Astrocyte (in vitro differentiated cells and primary cell): ENCODE measurements around the gene PAOX. TPM values are rescaled to one million over a fixed set of nuclear protein-coding genes. Genes with fewer than 3 reads are reported as not detected.
A peak's percentile ranks its signal among the peaks of the same experiment; 100 is the strongest.

Experiments used
- DNase-seq: peaks from one replicate; pipeline ENCODE4 v3.0.0-alpha.2; 2010; ENCODE audit warnings: low read depth
- FAIRE-seq: peaks from 2 replicates; lab custom pipeline; 2011; peaks lifted over from hg19 to GRCh38; lab: Jason Lieb, UNC
- H2AFZ ChIP-seq: 2 replicates; pipeline ENCODE4 v1.6.0; 2012; ENCODE audit warnings: low read depth, low read length, inconsistent platforms
- H3K27ac ChIP-seq: 2 replicates; pipeline ENCODE4 v1.5.1; 2011; ENCODE audit warnings: low read depth, low read length, inconsistent platforms
- H3K27me3 ChIP-seq: 2 replicates; pipeline ENCODE4 v1.6.0; 2011; ENCODE audit warnings: low read length, inconsistent platforms; ENCODE audit not compliant: insufficient read depth
- H3K36me3 ChIP-seq: 2 replicates; pipeline ENCODE4 v1.5.1; 2011; ENCODE audit warnings: low read length, inconsistent platforms; ENCODE audit not compliant: insufficient read depth
- H3K4me1 ChIP-seq: 2 replicates; pipeline ENCODE4 v1.5.1; 2011; ENCODE audit warnings: low read length, inconsistent platforms; ENCODE audit not compliant: insufficient read depth
- H3K4me2 ChIP-seq: 2 replicates; pipeline ENCODE4 v1.6.0; 2012; ENCODE audit warnings: low read length, inconsistent platforms
- H3K4me3 ChIP-seq: 2 replicates; pipeline ENCODE4 v1.5.1; 2011; ENCODE audit warnings: low read depth, mild to moderate bottlenecking, low read length, inconsistent platforms; ENCODE audit not compliant: insufficient read depth
- H3K79me2 ChIP-seq: 2 replicates; pipeline ENCODE4 v1.6.0; 2012; ENCODE audit warnings: mild to moderate bottlenecking, low read length, inconsistent platforms; ENCODE audit not compliant: insufficient read depth
- H3K9ac ChIP-seq: 2 replicates; pipeline ENCODE4 v1.6.0; 2012; ENCODE audit warnings: mild to moderate bottlenecking, low read length, inconsistent platforms
- H3K9me3 ChIP-seq: 2 replicates; pipeline ENCODE4 v1.5.1; 2012; ENCODE audit warnings: low read depth, mild to moderate bottlenecking, low read length, inconsistent platforms; ENCODE audit not compliant: insufficient read depth
- H4K20me1 ChIP-seq: 2 replicates; pipeline ENCODE4 v1.6.0; 2012; ENCODE audit warnings: low read length, inconsistent platforms; ENCODE audit not compliant: insufficient read depth
- H3K27ac Mint-ChIP-seq: one replicate; pipeline ENCODE4 v1.8.0; 2021; ENCODE audit warnings: mild to moderate bottlenecking, mixed read lengths; ENCODE audit not compliant: unreplicated experiment
- H3K27me3 Mint-ChIP-seq: one replicate; pipeline ENCODE4 v1.8.0; 2021; ENCODE audit warnings: low read depth, mixed read lengths; ENCODE audit not compliant: unreplicated experiment
- H3K36me3 Mint-ChIP-seq: one replicate; pipeline ENCODE4 v1.8.0; 2021; ENCODE audit warnings: low read depth, mixed read lengths; ENCODE audit not compliant: unreplicated experiment
- H3K4me1 Mint-ChIP-seq: one replicate; pipeline ENCODE4 v1.8.0; 2021; ENCODE audit warnings: low read depth, mixed read lengths; ENCODE audit not compliant: unreplicated experiment
- H3K4me3 Mint-ChIP-seq: one replicate; pipeline ENCODE4 v1.8.0; 2021; ENCODE audit warnings: mild to moderate bottlenecking, moderate library complexity, mixed read lengths; ENCODE audit not compliant: unreplicated experiment
- H3K9me3 Mint-ChIP-seq: one replicate; pipeline ENCODE4 v1.8.0; 2021; ENCODE audit warnings: mild to moderate bottlenecking, mixed read lengths; ENCODE audit not compliant: unreplicated experiment
- EZH2 ChIP-seq: IDR thresholded peaks from 2 replicates; pipeline ENCODE4 v1.6.1; 2012; ENCODE audit warnings: mild to moderate bottlenecking, low read length, inconsistent platforms; ENCODE audit not compliant: insufficient read depth
- total RNA-seq: library from RNA; stranded (reverse); gene quantifications from 2 replicates; pipeline ENCODE4 v1.2.1, GENCODE V29; 2021
- TF ChIP-seq, protein P1 (sequence below): IDR thresholded peaks from 2 replicates; pipeline ENCODE4 v1.5.1; 2011; ENCODE audit warnings: low read depth, mild to moderate bottlenecking, inconsistent platforms, low read length, moderate library complexity; ENCODE audit not compliant: insufficient read depth

The PAOX gene
- total RNA-seq, 1 donor from 2014 or later: 7.9 TPM

DNA sequence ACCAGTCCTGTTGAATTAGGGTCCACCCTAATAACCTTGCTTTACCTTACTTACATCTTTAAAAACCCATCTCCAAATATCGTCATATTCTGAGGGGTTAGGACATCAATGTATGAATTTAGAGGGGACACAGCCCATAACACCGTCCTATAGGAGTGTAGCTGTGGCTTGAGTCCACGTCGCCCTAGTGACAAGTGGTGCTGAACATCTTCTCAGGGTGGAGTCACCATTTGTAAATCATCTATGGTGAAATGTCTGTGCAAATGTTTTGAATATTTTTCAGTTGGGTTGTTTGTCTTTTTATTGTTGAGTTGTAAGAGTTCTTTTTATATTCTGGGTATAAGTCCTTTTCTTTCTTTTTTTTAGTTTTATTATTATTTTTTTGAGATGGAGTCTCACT lies 37.1 kb upstream of the PAOX start:
- Histone ChIP-seq H3K4me2 (no peak overlapping the region), H3K27ac (no peak overlapping the region), H2AFZ (no peak overlapping the region), H3K27me3 (peaks cover 12% of the 10 kb centered on the region), H4K20me1 (no peaks in the 10 kb centered on the region), H3K9me3 (no peaks in the 10 kb centered on the region), H3K4me1 (no peaks in the 10 kb centered on the region), H3K79me2 (no peaks in the 10 kb centered on the region), H3K4me3 (no peak overlapping the region), H3K9ac (no peak overlapping the region), H3K36me3 (no peaks in the 10 kb centered on the region)
- peaks cover 2% of the 10 kb centered on the region for H3K9me3 Mint-ChIP-seq
- peak overlapping the region; percentile 13 for H3K27ac Mint-ChIP-seq
- TF ChIP-seq, protein P1, sequence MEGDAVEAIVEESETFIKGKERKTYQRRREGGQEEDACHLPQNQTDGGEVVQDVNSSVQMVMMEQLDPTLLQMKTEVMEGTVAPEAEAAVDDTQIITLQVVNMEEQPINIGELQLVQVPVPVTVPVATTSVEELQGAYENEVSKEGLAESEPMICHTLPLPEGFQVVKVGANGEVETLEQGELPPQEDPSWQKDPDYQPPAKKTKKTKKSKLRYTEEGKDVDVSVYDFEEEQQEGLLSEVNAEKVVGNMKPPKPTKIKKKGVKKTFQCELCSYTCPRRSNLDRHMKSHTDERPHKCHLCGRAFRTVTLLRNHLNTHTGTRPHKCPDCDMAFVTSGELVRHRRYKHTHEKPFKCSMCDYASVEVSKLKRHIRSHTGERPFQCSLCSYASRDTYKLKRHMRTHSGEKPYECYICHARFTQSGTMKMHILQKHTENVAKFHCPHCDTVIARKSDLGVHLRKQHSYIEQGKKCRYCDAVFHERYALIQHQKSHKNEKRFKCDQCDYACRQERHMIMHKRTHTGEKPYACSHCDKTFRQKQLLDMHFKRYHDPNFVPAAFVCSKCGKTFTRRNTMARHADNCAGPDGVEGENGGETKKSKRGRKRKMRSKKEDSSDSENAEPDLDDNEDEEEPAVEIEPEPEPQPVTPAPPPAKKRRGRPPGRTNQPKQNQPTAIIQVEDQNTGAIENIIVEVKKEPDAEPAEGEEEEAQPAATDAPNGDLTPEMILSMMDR: no peak
- TF ChIP-seq EZH2: no peak
- no peak overlapping the region for H3K4me3 Mint-ChIP-seq
- DNase-seq: no peak
- peaks cover 2% of the 10 kb centered on the region for H3K36me3 Mint-ChIP-seq
- peaks cover 8% of the 10 kb centered on the region for H3K4me1 Mint-ChIP-seq
- FAIRE-seq: no peak
- peaks cover 10% of the 10 kb centered on the region for H3K27me3 Mint-ChIP-seq

DNA sequence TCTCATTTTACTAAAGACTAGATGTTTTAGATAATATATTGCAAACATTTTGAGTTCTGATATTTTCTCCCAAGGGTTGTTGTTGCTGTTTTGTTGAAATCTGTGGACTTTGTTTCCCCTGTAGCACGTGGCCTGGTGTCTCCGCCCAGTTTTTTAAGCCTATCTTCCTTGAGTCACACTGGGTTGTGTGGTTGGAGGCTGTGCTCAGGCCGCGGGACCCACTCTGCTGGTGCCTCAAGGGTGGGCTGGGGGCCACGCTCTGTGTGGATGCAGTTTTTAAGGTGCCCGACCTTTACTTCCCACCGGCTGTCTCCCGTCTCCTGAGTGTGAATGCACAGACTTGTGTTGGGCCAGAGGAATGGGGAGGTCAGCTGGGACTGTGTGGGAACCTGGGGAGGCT lies 36.1 kb upstream of the PAOX start:
- Mint-ChIP-seq H3K9me3 (peaks cover 2% of the 10 kb centered on the region), H3K27me3 (peaks cover 10% of the 10 kb centered on the region), H3K36me3 (peaks cover 2% of the 10 kb centered on the region), H3K4me1 (peaks cover 8% of the 10 kb centered on the region), H3K4me3 (no peak overlapping the region), H3K27ac (no peak overlapping the region)
- no peaks in the 10 kb centered on the region for H3K79me2 ChIP-seq
- no peaks in the 10 kb centered on the region for H4K20me1 ChIP-seq
- no peak for DNase-seq
- peaks cover 5% of the 10 kb centered on the region for H3K27me3 ChIP-seq
- no peaks in the 10 kb centered on the region for H3K36me3 ChIP-seq
- H3K27ac ChIP-seq: no peak overlapping the region
- no peaks in the 10 kb centered on the region for H3K9me3 ChIP-seq
- no peak overlapping the region for H2AFZ ChIP-seq
- H3K9ac ChIP-seq: no peak overlapping the region
- no peak for FAIRE-seq
- H3K4me2 ChIP-seq: no peak overlapping the region
- no peaks in the 10 kb centered on the region for H3K4me1 ChIP-seq
- H3K4me3 ChIP-seq: no peak overlapping the region
- TF ChIP-seq, protein P1: no peak
- no peak for TF ChIP-seq EZH2

DNA sequence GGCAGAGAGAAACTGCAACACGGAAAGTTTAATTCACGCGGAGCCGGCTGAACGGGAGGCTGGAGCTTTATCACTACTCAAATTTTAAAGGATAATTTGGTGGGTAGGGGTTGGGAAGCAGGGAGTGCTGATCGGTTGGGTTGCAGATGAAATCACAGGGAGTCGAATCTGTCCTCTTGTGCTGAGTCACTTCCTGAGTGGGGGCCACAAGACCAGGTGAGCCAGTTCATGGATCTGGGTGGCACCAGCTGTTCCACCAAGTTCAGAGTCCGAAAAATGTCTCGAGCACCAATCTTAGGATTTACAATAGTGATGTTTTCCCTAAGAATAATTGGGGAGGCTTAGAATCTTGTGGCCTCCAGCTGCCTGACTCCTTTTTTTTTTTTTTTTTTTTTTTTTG lies 35.5 kb upstream of the PAOX start:
- Mint-ChIP-seq H3K4me3 (no peak overlapping the region), H3K27me3 (peaks cover 10% of the 10 kb centered on the region), H3K9me3 (peaks cover 2% of the 10 kb centered on the region), H3K36me3 (peaks cover 2% of the 10 kb centered on the region), H3K27ac (peak overlapping the region; percentile 75), H3K4me1 (peaks cover 8% of the 10 kb centered on the region)
- Histone ChIP-seq H3K9ac (no peak overlapping the region), H2AFZ (no peak overlapping the region), H3K4me1 (no peaks in the 10 kb centered on the region), H3K27ac (no peak overlapping the region), H3K27me3 (peaks cover 5% of the 10 kb centered on the region), H3K4me3 (no peak overlapping the region), H3K9me3 (no peaks in the 10 kb centered on the region), H4K20me1 (no peaks in the 10 kb centered on the region), H3K79me2 (no peaks in the 10 kb centered on the region), H3K36me3 (no peaks in the 10 kb centered on the region), H3K4me2 (no peak overlapping the region)
- no peak for TF ChIP-seq EZH2
- TF ChIP-seq, protein P1: no peak
- no peak for FAIRE-seq
- no peak for DNase-seq
